HG02870 (cell line): ENCODE data around the gene GPR22.

ENCODE experiments used
- ATAC-seq: cut with Tn5 transposase; IDR thresholded peaks from one replicate; pipeline ENCODE4 v1.9.1; 2021; ENCODE audit warnings: mild to moderate bottlenecking, moderate library complexity; ENCODE audit not compliant: unreplicated experiment

GPR22 gene, protein sequence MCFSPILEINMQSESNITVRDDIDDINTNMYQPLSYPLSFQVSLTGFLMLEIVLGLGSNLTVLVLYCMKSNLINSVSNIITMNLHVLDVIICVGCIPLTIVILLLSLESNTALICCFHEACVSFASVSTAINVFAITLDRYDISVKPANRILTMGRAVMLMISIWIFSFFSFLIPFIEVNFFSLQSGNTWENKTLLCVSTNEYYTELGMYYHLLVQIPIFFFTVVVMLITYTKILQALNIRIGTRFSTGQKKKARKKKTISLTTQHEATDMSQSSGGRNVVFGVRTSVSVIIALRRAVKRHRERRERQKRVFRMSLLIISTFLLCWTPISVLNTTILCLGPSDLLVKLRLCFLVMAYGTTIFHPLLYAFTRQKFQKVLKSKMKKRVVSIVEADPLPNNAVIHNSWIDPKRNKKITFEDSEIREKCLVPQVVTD

DNA sequence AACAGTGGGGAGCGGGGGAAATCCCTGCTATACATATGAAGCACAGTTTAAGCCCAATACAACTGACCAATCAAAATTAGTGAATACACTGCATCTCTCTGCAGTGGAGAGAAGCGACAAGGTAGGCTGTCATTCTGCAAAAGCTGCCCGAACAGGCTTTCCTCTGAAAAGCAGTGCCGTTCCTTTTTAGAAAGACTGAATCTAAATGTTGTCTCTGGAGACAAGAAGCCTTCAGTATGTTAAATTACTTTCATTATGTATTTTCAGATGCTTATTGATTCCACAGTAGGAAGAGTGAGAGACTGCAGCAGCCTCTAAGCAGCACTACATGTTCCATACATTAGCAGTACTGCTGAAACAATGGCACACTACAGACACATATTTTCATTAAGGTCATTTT is at the start of gene GPR22:
GPR22 (plus strand) TSS at position 129 of the 400 bp plus-strand sequence. CDS start 4,004 bp downstream, outside the sequence.
- no peak for ATAC-seq

DNA sequence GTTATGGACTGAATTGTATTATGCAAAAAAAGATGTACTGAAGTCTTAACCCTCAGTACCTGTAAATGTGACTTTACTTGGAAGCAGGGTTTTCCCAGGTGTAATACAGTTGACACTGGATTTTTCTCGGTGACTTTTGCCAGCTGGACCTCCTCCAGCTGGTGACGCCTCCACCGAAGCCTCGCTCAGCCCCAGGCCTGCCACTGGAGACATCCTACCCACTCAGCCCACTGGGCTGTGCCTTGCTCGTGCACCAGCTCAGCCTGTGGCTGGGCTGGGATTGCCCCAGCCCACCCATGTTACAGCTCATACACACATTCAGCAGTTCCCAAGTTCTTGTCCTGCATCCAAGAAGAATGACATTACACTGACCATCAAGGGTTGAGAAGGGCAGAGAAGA is 42.4 kb upstream of the GPR22 start:
- ATAC-seq = no peak

DNA sequence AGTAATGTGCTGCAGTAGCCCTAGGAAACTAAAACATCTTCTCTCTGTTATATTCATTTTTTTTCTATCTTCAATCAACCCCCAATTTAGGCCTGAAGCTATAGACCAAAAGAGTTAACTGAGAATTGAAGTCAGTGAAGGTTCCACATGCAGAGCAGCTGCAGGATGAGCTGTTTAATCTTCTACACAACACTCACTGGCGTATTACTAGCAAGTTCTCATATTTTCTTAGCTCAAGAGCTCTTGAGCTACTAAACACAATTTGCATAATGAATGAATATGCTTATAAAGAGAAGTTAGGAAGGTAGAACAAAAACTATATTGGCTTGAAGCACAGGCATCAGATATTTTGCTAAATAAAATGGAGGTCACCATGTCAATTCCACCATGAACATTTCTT is 41.2 kb upstream of the GPR22 start:
- no peak for ATAC-seq

DNA sequence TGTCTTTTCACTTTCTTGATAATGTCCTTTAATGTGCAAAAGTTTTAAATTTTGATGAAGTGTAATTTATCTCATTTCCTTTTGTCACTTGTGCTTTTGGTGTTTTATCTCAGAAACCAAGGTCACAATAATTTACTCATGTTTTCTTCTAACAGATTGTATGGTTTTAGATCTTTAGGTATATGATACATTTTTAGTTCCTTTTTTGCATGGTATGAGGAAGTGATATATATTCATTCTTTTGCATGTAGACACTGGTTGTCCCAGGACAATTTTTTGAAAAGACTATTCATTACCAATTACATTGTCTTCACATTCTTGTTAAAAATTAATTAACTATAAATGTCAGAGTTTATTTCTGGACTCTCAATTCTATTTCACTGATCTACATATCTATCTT is 39.8 kb upstream of the GPR22 start:
- no peak for ATAC-seq

DNA sequence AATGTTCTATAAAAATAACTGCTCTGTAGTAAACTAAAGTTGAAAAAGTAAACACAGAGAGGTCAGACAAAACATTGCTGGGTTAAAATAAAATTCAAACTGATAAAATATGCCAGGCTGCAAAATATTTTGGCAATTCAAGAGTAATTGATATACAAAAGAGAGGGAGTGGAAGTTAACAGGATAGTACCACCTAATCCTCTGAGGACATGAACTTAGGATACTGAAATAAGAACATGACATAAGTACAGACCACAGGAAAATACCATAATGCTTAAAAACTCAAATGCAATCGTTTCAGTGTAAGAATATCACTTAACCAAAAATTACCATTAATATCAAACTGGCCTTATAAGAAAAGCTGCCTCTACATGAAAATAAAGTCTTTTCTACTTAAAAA is 37.6 kb upstream of the GPR22 start:
- ATAC-seq = no peak

DNA sequence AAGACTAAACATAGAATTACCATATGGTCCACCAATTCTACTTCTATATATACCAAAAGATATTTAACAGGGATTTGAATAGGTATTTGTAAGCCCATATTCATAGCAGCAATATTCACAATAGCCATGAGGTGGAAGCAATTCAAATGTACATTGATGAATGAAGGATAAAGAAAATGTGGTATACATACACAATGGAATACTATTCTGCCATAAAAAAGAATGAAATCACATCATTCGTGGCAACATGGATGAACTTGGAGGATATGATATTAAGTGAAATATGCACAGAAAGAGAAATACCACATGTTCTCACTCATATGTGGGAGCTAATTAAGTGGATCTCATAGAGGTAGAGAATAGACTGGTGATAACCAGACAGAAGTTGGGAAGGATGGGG is 34.1 kb upstream of the GPR22 start:
- no peak for ATAC-seq

DNA sequence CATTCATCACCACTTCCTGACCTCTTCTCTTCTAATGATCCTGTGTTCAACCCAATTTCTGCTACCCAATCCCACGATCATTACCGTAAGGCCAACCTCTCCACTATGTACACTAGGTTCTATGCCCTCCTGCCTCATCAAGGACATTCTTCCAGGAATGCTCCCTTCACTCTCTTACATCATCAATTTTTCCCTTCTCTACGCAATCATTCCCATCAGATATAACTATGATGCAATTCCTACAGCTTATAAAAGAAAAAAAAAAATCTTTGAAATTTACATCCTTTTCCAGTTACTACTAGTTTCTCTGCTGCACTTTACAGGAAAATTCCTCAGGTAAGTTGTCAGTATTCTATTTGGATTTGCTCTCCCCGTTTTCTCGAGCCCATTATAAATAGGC is 30.8 kb upstream of the GPR22 start:
- no peak for ATAC-seq

DNA sequence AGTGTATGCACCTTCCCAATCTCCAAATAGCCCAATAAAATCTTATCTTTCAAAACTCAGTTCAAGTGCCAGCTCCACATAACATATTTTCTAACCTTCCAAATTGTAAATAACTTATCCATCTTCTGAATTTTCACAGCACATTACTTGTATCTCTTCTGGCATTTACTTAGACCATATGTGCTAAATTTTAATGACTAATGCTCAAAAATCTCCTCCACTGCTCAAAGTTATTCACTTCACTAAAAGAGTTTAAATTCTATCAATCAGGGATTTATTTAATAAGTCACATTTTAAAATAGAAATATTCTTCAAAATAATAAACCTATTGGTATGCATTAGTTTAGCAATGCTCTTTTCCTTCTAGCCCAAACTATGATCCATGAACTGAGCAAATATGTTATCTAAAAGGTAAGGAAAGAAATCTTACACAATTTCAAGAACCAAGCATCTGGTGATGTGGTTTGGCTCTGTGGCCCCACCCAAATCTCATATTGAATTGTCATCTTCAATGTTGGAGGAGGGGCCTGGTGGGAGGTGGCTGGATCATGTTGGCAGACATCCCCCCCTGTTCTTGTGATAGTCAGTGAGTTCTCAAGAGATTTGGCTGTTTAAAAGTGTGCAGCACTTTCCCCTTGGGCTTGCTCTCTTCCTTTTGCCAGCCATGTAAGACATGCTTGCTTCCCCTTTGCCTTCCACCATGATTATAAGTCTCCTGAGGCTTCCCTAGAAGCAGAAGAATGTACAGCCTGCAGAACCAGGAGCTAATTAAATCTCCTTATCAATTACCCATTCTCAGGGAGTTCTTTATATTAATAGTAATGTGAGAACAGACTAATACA is 28.1 kb upstream of the GPR22 start:
- no peak for ATAC-seq

DNA sequence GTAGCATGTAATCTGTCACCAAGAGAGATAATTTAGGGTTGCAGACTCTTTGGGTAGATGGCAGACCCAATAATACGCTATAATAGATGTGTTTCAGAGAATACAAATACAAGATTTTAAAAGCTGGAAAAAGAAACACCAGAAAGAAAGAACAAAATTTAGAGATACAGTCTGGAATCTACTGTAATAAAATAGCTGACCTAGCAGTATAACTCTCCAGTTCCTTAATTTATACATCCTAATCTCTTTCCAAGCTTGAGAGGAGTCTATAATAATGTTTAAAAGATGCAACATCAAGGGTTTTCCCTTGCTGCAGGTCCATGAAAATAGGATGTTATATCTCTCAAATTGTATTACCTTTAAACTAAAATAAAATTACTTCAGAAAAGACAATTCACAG is 27.2 kb upstream of the GPR22 start:
- no peak for ATAC-seq

DNA sequence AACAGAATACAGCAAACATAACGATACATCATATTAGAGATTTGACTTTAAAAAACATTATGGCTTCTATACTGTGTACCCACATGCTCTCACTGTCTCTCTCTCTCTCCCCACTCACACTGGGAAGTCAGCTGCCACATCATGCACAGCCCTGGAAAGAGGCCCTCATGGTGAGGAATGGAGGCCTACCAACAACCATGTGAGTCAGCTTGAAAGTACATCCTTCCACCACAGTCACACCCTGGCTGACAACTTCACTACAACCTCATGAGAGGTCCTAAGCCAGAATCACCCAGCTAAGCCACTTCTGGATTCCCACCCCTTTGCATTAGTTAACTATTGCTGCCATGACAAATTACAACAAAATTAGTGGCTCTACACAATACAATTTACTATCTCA is 23.3 kb upstream of the GPR22 start:
- no peak for ATAC-seq

DNA sequence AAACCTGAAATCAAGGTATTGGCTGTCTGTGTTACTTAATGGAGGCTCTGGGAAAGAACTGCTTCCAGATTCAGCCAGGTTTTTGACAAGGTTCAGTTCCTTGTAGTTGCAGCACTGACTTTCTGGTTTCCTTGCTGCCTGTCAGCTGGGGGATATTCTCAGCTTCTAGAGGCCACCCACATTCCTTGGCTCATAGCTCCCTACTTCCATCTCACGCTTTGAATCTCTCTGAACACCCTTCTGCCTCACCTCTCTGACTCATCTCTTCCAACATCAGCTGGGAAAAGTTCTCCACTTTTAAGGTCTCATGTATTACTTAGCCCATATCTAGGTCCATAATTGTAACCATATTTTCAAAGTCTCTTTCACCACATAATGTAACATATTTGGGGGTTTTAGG is 22.9 kb upstream of the GPR22 start:
- no peak for ATAC-seq

DNA sequence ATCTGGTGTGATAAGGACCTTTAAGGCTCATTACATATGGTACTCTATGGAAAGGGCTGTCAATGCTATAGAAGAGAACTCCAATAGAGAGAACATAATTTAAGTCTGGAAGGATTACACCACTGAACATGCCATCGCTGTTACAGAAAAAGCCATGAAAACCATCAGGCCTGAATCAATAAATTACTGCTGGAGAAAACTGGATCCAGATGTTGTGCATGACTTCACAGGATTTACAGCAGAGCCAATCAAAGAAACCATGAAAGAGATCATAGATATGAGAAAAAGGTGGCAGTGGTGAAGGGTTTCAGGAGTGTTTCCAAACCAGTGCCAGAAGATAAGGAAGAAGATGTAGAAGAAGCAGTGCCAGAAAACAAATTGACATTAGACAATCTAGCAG is 18.9 kb upstream of the GPR22 start:
- no peak for ATAC-seq

DNA sequence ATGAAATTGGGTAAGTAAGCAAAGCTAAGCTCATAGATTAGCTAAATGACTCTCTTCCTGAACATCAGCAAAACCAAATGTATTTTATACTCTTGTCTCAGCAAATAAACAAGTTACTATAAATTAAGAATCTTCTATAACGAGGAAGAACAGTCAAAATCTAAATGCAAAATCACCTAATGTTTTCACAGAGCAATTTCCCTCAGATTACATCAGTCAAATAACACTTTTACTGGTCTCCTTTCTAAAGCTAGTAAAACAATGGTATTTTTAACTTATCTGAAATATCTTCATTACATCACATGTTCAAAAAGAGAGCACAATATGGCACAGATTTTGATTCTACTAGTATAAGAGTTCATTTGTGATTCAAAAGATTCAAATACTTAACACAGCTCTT is 16.5 kb upstream of the GPR22 start:
- ATAC-seq = no peak

DNA sequence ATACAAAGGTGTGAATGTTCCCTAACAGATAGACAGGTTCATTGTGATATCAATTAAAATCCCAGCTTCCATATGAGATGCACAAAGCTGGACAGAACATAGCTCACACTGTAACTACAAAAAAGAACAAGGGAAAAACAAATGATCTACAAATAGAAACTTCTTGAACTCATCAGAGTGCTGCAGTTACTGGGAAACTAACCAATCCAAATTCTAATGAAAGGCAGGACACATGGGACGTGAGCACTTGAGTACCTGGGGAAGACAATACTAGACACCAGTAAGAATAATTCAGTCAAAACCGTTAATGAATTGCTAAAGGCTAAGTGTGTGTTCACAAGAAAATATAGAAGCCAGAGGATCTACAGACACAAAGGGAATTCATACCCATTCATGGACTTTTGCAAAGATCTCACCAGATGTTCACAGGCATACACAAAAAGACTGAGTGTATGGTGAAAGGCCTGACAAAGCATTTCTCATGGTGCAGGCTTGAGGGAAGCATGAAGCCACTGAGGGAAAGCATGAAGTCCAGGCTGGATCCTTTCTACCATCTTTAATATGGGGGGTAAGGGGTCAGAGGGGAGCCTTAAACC is 7.8 kb upstream of the GPR22 start:
- ATAC-seq = no peak

DNA sequence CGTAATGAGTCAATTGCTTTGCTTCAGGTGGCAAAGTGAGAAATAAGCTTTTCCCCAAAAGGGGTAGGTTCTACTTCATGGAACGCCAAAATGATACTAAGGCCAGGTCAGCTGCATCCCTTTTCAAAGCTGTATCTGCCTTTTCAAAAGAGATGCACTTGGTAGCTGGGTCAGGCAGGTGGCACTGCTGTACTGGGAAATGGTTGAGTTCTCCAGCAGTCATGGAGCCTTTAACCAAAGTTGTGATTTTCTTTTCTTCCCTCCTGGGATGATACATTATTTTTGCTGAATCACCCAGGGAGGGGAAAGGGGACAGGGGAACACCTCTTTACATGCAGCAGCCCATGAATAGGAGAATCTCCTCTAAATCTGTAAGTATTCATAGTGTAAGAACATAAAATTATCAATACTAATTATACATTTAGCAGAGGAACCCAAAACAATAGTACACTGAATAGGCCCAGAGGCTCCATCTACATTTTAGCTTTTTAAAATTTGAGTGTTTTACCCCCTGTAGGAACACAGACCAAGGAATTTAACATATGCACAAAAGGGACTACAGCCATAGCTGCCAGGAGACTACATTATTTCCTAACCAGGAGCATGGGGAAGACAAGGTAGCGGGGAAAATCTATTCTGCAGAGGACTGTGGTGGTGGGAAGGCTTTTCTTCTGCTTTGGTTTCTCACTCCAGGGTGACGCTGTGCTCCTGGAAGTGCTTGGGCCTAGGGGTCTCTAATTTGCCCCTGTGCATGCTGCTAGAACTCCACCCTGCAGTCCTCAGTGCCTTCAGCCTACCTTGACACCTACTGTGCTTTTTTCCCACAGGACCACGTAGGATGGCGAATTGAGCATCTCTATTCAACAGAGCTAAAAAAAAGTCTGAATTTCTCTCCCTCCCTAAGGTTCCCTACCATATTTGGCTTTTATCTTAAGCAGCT is 6.4 kb upstream of the GPR22 start:
- ATAC-seq = peak; percentile 75

DNA sequence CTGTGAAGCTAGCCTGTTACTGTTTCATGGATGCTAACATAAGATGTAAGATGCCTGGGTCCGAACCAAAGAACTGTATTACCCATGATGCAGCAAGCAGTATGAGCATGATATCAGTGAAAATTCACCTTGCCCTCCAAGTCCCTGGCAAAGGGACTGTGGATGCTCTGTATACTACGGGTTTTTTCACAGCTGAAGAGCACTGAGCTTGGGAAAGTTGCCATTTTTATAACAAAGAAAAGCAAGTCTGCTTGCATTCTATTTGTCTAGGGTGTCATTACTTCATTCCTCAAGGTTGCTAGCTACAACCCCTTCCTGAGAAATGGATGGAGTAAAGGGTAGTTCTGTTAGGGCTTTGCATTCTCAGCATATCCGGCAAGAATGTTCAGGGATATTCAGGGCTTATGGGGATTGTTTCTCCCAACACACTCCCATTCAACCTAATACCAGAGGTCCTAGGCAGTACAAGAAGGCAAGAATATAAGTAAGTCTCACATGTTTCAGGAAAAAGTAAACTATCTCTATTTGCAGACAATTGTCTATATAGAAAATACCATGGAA is 5.1 kb upstream of the GPR22 start:
- ATAC-seq = no peak

DNA sequence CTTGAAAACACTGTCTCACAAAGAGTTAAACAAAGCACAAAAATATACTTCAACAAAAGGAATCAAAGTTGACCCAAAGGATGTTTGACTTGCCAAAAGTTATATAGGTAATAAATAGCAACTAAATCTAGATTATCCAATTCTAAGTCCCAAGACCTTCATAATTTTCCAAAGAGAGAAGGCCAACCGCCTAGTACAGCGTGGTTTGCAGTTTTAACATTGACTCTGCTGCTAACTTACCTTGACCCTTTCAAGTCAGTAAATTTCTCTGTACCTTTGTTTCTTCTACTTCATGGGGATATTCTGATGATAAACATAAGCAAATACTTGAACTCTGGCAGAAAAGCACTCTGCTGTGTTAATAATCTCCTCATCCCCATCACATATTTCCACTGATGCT is 1.9 kb upstream of the GPR22 start:
- no peak for ATAC-seq

DNA sequence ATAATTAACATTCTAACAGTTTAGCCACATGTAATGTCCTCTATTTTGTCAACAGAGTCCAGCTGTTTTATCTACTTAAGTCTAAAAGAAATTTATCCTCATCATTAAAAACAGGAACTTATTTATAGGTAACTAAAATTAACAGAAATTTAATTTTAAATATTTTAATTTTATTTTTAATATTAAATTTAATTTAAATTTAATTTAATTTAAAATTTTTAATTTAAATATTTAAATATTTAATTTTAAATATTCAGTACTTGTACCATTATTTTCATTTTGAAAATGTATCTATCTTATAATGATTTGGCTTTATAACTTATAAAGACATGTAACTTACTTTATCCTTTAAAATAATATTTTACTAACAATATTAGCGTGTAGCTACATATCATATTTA is 1.0 kb upstream of the GPR22 start:
- no peak for ATAC-seq

DNA sequence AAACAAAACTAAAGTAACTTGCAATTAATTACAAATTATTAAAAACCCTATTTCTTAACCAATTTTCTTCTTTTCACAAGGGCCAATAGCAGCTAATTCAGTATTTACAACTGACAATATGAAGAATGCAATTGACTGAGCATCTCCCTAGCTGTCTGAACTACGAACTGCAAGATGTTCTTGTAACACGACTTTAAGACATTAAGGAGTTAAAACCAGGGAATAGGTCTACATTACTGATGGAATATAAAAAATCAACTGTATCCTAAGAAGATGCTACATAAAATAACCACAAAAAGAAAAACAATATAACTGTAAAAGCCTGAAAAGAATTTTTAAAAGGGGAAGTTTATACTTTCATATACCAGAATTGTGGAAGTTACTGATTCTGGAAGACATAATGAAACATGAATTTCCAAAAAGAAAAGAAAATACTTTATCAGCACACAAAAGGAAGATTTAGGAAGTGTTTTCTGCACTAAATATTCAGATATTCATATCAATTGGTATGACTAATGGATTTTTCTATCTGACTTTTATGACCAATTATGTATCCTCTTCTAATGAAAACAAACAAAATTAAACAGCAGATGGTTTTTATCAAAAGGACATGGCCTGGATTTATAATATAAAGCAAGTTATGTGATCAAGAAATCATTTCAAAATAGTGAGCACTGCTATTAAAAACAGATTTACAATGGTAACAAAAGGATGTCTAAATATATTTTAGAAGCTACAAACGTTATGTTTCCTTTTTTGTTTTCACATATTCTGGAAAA is 1.6 kb downstream of the GPR22 start:
- ATAC-seq = no peak

DNA sequence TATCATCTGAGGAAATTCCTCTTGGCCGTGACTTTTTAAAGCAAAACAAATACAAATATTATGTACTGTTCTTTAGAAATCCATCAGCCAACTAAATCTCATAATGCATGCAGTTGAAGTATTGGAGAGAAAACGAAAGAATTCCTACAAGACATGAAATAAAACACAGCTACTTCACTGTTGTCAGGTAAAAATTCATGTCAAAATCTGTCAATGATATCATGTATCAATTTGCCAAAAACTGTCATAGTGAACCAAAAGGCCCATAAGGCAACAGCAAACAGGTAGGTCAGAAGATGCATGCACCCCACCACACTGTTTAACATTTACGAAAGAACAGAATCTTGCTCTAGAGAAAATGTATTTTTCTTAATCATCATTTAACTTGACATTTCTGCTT is 2.3 kb downstream of the GPR22 start:
- ATAC-seq = no peak
